NOMO-1 (cell line): ENCODE data around the gene NCDN.

Experiments
- DNase-seq, 2 experiments: peaks; one replicate each; lab custom pipeline; 2025; ENCODE audit not compliant: unreplicated experiment in 2 of 2; lab: John Stamatoyannopoulos, UW

Gene NCDN

GRCh38 chr1:35554266-35555211 lies 3.1 kb upstream of the NCDN start:
- no peak for DNase-seq

- DNase-seq, result no peak
These were observed 2.4 kb upstream of the NCDN start for GRCh38 chr1:35555212-35555584.

GRCh38 chr1:35555601-35556477 lies 1.8 kb upstream of the NCDN start:
- DNase-seq, result no peak

GRCh38 chr1:35556484-35557117 lies 998 bp upstream of the NCDN start:
- no peak for DNase-seq

GRCh38 chr1:35557118-35557610 lies 435 bp upstream of the NCDN start, which contains the start of gene KIAA0319L:
TSS of gene KIAA0319L (minus strand) at chr1:35557403. CDS start at chr1:35554491, 2,912 bp downstream.
- DNase-seq, result peak; percentile 85 to 87

GRCh38 chr1:35558374-35559316 lies 1.0 kb downstream of the NCDN start:
- DNase-seq, result no peak

GRCh38 chr1:35559317-35559944 lies 1.8 kb downstream of the NCDN start:
- DNase-seq, result no peak

- no peak for DNase-seq
These were observed 2.9 kb downstream of the NCDN start for GRCh38 chr1:35560256-35561225.

GRCh38 chr1:35561297-35561971 lies 3.8 kb downstream of the NCDN start:
- DNase-seq, result no peak

GRCh38 chr1:35561972-35562680 lies 4.5 kb downstream of the NCDN start:
- no peak for DNase-seq

GRCh38 chr1:35563166-35563565 lies 5.6 kb downstream of the NCDN start:
- no peak for DNase-seq

- DNase-seq, result peak; percentile 43 to 55
These were observed 6.7 kb downstream of the NCDN start for GRCh38 chr1:35564037-35564883.

- DNase-seq, result no peak
These were observed 7.5 kb downstream of the NCDN start for GRCh38 chr1:35564884-35565741.

- DNase-seq, result no peak
These were observed 8.1 kb downstream of the NCDN start for GRCh38 chr1:35565742-35566133.

- no peak for DNase-seq
These were observed 10.5 kb downstream of the NCDN start for GRCh38 chr1:35567947-35568558.
